K562 (cell line): ENCODE results near the gene CCR5AS.
"Not testable (repeated sequence)": the region's sequence is repeated elsewhere in the genome, so short reads cannot be mapped to it uniquely, and the experiment has no call there.

Source experiments
- ATAC-seq: fragments of 200-7000 bp; cut with Tn5 transposase; 3 replicates; pipeline ENCODE4 v1.9.1; 2020; ENCODE audit warnings: moderate library complexity
- BruUV-seq: library from RNA; stranded (reverse); fragments of 400-500 nt; replicated peaks from 2 replicates; lab custom pipeline; 2021; lab: Mats Ljungman, UMichigan
- CTCF ChIA-PET: fragments of 300-600 bp; formaldehyde crosslinking; extraction: SDS; loops from one replicate; lab custom pipeline; 2021; ENCODE audit warnings: low intra/inter-chr PET ratio; lab: Yijun Ruan, JAX
- POLR2A ChIA-PET: fragments of 300-600, 350-650 bp; sonication (Branson Sonifier 250); formaldehyde crosslinking; extraction: SDS; loops from one replicate; lab custom pipeline; 2021; ENCODE audit warnings: antibody characterized with exemption, inconsistent platforms; lab: Yijun Ruan, JAX
- DNase-seq, 4 experiments: peaks; one replicate each; pipeline versions ENCODE4 v3.0.0 to v3.0.0-alpha.2; 2011 to 2018; ENCODE audit warnings: low spot score in 3 of 4, mixed read lengths in 3 of 4; ENCODE audit errors: extremely low read depth in 1 of 4
- FAIRE-seq: peaks from 2 replicates; lab custom pipeline; 2011; peaks lifted over from hg19 to GRCh38; lab: Jason Lieb, UNC
- H2AFZ ChIP-seq: 2 replicates; pipeline ENCODE4 v1.6.0; 2011; ENCODE audit warnings: low read depth, low read length, control low read depth, inconsistent platforms
- H3K27ac ChIP-seq: fragments of 200-600 bp; 3 replicates; pipeline ENCODE4 v1.8.0; 2011; ENCODE audit warnings: low read depth, mild to moderate bottlenecking, control low read depth, inconsistent platforms, low read length, moderate library complexity, mixed read lengths; ENCODE audit errors: extremely low read depth
- H3K27me3 ChIP-seq, 2 experiments: fragments of 300-600 bp in 1 of 2; 2 replicates in 1 of 2; 3 replicates in 1 of 2; pipeline versions ENCODE4 v1.6.0 to v1.8.0; 2011; ENCODE audit warnings: inconsistent platforms in 2 of 2, low read length in 2 of 2, mild to moderate bottlenecking in 1 of 2, mixed read lengths in 1 of 2, moderate library complexity in 1 of 2; ENCODE audit not compliant: control insufficient read depth in 2 of 2, insufficient read depth in 2 of 2
- H3K36me3 ChIP-seq: fragments of 300-600 bp; 3 replicates; pipeline ENCODE4 v1.8.0; 2011; ENCODE audit warnings: mild to moderate bottlenecking, low read length, inconsistent platforms; ENCODE audit not compliant: control insufficient read depth, insufficient read depth
- H3K4me1 ChIP-seq, 2 experiments: fragments of 200-600 bp in 1 of 2; replicated peaks in 1 of 2; 2 replicates in 1 of 2; 3 replicates in 1 of 2; pipeline versions ENCODE4 v1.5.1 to v1.8.0; 2011; ENCODE audit warnings: inconsistent platforms in 2 of 2, low read length in 2 of 2, mild to moderate bottlenecking in 1 of 2, mixed read lengths in 1 of 2, moderate library complexity in 1 of 2; ENCODE audit not compliant: control insufficient read depth in 2 of 2, insufficient read depth in 2 of 2
- H3K4me2 ChIP-seq: 2 replicates; pipeline ENCODE4 v1.6.1; 2011; ENCODE audit warnings: low read length, control low read depth, inconsistent platforms, mixed read lengths; ENCODE audit not compliant: insufficient read depth
- H3K4me3 ChIP-seq: fragments of 200-600 bp; sonication (generic), shearing (Covaris generic); 2 replicates; pipeline ENCODE4 v1.5.1; 2016; ENCODE audit warnings: control low read depth, inconsistent platforms
- H3K79me2 ChIP-seq: fragments of 200-600 bp; 3 replicates; pipeline ENCODE4 v1.8.0; 2011; ENCODE audit warnings: low read length, inconsistent platforms; ENCODE audit not compliant: control insufficient read depth, insufficient read depth
- H3K9ac ChIP-seq, 2 experiments: 2 replicates each; pipeline versions ENCODE4 v1.6.0 to v1.6.1; 2011; ENCODE audit warnings: low read depth in 2 of 2, low read length in 2 of 2, control low read depth in 1 of 2, inconsistent platforms in 1 of 2, mild to moderate bottlenecking in 1 of 2, mixed read lengths in 1 of 2; ENCODE audit not compliant: insufficient read depth in 1 of 2
- H3K9me1 ChIP-seq: one replicate; pipeline ENCODE4 v1.6.0; 2011; ENCODE audit warnings: inconsistent platforms, mild to moderate bottlenecking, low read length, moderate library complexity; ENCODE audit not compliant: control insufficient read depth, insufficient read depth
- H3K9me3 ChIP-seq: replicated peaks from 2 replicates; pipeline ENCODE4 v1.5.1; 2011; ENCODE audit warnings: low read depth, low read length, inconsistent platforms; ENCODE audit not compliant: control insufficient read depth, insufficient read depth
- H4K20me1 ChIP-seq: replicated peaks from 2 replicates; pipeline ENCODE4 v1.6.1; 2011; ENCODE audit warnings: low read length, inconsistent platforms, mixed read lengths; ENCODE audit not compliant: control insufficient read depth, insufficient read depth
- KDM1A ChIP-seq, 2 experiments: fragments of 450-650 bp; IDR thresholded peaks; 2 replicates each; pipeline ENCODE4 v1.6.1; 2016; ENCODE audit warnings: mild to moderate bottlenecking in 2 of 2
- NFYB ChIP-seq: IDR thresholded peaks from 2 replicates; pipeline ENCODE4 v1.6.1; 2011; ENCODE audit warnings: mild to moderate bottlenecking, moderate library complexity; ENCODE audit not compliant: insufficient read length; ENCODE audit errors: extremely low read depth
- U2AF1 ChIP-seq: fragments of 200-400 bp; formaldehyde crosslinking; optimal IDR thresholded peaks from 2 replicates; pipeline ENCODE3; 2017; ENCODE audit warnings: mild to moderate bottlenecking, low read depth, low read length, moderate library complexity
- WGBS: fragments of 100-300 bp; shearing (Covaris generic); methylation state at CpG from one replicate; pipeline ENCODE4 v1.1.6; 2016; ENCODE audit warnings: low coverage, mixed read lengths; ENCODE audit not compliant: insufficient coverage; ENCODE audit errors: missing lambda C conversion rate; 5-methylcytosine and 5-hydroxymethylcytosine counted together
- in situ Hi-C: fragments of 300-500 bp; cut with MboI; formaldehyde crosslinking; loops from 4 replicates; pipeline ENCODE4 v1.15.0; 2018; ENCODE audit warnings: inconsistent platforms, mixed read lengths
- intact Hi-C: fragments of 100-400 bp; cut with micrococcal nuclease; formaldehyde crosslinking; loops from 2 replicates; pipeline ENCODE4 v1.14.2; 2022

Gene CCR5AS

DNA sequence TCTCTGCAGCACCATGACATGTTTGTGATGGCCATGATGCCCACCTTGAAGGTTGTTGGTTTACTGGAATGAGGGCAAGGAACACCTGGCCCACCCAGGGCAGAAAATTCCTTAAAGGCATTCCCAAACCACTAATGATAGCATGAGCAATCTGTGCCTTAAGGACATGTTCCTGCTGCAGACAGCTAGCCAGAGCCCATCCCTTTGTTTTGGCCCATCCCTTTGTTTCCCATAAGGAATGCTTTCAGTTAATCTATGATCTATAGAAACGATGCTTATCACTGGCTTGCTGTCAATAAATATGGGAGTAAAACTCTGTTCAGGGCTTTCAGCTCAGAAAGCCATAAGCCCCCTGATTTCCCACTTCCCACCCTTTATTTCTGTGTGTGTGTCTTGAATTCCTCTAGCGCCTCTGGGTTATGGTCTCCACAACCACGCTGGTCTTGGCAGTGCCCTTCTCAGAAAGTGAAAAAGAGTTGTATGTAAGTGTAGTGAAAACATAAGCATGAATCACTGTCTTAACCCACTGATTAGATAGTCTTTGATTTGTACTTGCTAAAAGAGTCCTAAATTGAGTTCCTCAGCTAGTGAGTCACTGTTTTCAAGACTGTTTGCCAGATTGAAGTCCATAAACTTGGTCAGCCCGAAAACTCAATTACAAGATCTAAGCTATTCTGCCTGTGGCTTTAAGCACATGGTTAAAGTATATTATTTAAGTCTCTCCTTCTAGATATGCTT is 72.0 kb downstream of the CCR5AS start:
- no peaks in the 10 kb centered on the region for H3K9me1 ChIP-seq
- DNase-seq (no peak), FAIRE-seq (no peak), ATAC-seq (no peak)
- H3K27ac ChIP-seq: no peak overlapping the region
- H3K27me3 ChIP-seq: no peaks in the 10 kb centered on the region
- H3K79me2 ChIP-seq: no peaks in the 10 kb centered on the region
- no peak overlapping the region for H3K4me2 ChIP-seq
- TF ChIP-seq NFYB: no peak
- peak in 1 of 2 experiments; percentile 34; a peak in 1 of 4 replicates for TF ChIP-seq KDM1A (IDR thresholded peaks at IDR 0.05)
- no peak for TF ChIP-seq U2AF1
- intact Hi-C loops (no loop called here), in situ Hi-C loops (no loop called here)
- ChIA-PET POLR2A (no interaction called here), CTCF (no interaction called here)
- H3K9me3 ChIP-seq: no peaks in the 10 kb centered on the region; the same call in 1 of the 2 replicates
- H3K4me1 ChIP-seq: no peaks in the 10 kb centered on the region
- no peaks in the 10 kb centered on the region for H3K36me3 ChIP-seq
- no peak overlapping the region for H3K4me3 ChIP-seq
- H4K20me1 ChIP-seq: no peaks in the 10 kb centered on the region
- no peak overlapping the region for H3K9ac ChIP-seq
- 1% methylated on average over 4 of the region's 4 CpGs for WGBS
- no peak overlapping the region for H2AFZ ChIP-seq
- no TSS peak for BruUV-seq

DNA sequence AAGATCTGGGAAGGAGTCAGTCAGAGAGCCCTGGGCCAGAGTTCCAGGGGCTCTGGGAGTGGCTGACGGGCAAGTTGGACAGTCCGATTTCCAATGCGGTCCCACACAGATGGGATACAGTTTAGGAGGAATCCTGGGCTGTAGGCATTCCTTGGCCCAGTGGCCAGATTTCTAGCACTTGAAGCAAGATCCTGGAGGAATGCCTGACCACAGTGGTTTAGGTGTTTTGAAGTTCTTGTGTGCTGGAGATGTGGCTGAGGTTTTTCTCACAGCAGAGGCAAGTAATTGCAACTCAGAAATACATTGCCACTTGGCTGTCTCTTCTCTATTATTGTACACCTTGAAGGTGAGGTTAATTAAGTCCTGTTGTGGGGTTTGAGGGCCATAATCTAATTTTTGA is 76.2 kb downstream of the CCR5AS start:
- H3K9ac ChIP-seq, H3K4me3 ChIP-seq, H2AFZ ChIP-seq, DNase-seq, H3K27me3 ChIP-seq, ATAC-seq, H3K79me2 ChIP-seq, H3K9me1 ChIP-seq, H3K9me3 ChIP-seq, POLR2A ChIA-PET, intact Hi-C loops, BruUV-seq, H3K27ac ChIP-seq, H4K20me1 ChIP-seq, FAIRE-seq, H3K36me3 ChIP-seq, H3K4me1 ChIP-seq, CTCF ChIA-PET, H3K4me2 ChIP-seq, in situ Hi-C loops: not testable (repeated sequence)
- 3% methylated on average over 3 of the region's 3 CpGs for WGBS
